Left hindlimb (tissue), 1 donor: Measurements from ENCODE around the gene CSF2RB.

Experiments
- DNase-seq: peaks from one replicate; pipeline ENCODE4 v3.0.0-alpha.2; 2018

The CSF2RB gene

GRCh38 chr22:36892292-36892691, 21.1 kb upstream of the CSF2RB start:
- DNase-seq = no peak

- DNase-seq = no peak
Observed at GRCh38 chr22:36893262-36893661, 20.2 kb upstream of the CSF2RB start.

GRCh38 chr22:36894266-36894665, 19.2 kb upstream of the CSF2RB start:
- DNase-seq = no peak

GRCh38 chr22:36897611-36898010, 15.8 kb upstream of the CSF2RB start:
- DNase-seq = no peak

GRCh38 chr22:36898690-36899089, 14.7 kb upstream of the CSF2RB start:
- DNase-seq = no peak

DNA sequence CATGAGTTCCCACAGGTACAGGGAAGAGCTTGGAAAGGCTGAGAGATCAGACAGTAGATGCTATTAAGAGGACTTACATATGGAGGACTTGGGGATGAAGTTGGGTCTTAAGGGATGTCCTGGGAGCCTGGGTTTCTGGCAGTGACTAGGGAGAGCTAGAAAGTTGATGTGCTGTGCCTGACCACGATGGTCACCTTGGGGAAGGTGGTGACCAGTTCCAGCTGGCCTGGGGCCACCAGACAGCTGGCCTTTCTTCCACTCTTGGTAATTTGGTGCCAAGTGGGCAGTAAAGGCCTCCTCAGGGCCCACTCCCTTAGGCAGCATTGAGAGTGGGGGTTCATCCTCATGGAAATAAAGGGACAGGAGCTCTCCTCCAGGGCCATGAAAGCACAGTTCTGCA, 13.9 kb upstream of the CSF2RB start:
- no peak for DNase-seq

- no peak for DNase-seq
Observed at GRCh38 chr22:36900225-36900624, 13.2 kb upstream of the CSF2RB start.

GRCh38 chr22:36900880-36901279, 12.5 kb upstream of the CSF2RB start:
- no peak for DNase-seq

DNA sequence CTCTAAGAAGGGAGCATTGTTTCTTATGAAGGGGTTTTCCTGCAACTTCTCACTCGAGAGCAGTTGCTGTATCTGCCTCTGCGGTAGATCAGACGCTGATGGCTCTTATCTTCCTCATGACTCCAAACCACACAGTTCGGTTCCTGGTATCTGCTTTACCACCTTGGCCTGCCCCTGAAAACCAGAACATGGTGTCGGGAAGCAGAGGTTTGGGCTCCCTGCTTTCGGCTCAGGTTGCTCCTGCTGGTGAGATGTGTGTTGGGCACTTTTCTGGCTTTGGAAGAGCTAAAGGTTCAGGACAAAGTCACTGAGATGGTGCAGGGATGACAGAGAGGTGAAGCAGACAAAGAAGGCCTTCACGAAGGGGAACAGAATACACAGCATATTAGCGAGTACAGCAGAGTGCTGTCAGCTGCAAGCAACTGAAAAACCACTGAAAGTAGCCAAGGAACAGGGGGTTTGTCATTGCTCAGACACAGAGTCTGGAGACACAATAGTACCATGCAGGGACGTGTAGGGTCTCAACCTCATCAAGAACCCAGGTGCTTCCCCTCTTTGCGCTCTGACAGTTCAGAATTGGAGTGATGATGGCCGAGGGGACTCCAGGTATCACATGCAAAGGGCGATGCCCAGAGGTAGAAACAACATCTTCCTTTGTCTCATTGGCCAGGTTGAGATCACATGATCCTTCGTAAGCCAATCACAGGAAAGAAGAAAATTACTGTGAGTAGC, 11.9 kb upstream of the CSF2RB start:
- DNase-seq = no peak

DNA sequence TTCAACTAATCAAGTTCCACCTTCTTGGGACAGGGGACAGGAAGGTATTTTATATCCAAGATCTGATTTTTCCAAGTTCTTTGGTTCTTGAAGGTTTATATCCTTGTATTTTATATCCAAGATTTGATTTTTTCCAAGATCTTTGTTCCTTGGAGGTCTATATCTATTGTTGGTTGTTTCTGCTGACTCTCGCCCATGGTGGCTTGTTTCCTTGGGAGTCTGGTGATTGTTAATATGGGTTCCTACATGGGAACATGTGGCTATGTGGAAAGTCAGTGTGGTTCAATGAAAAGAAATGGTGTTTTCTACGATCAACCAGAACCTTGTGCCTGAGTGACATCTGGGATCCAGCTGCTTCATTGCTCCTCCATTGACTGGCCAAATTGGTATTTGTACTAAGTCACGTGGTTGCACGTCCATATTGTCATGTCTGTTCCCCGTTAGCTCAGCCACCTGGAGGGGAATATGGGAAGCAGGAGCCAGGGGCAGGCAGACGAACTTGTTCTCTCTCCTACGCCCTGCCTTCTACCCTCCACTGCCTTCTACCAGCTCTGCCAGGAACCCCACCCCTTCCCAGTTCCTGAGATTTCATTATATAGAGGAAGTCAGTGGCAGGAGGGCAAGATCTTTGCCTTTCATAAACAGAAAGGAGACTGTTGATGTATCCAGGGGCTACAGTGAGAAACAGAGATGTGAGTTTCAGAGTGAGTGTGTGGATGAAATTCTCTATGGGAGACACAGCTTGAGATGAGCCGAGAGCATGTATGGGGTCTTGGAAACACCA, 11.1 kb upstream of the CSF2RB start:
- no peak for DNase-seq

DNA sequence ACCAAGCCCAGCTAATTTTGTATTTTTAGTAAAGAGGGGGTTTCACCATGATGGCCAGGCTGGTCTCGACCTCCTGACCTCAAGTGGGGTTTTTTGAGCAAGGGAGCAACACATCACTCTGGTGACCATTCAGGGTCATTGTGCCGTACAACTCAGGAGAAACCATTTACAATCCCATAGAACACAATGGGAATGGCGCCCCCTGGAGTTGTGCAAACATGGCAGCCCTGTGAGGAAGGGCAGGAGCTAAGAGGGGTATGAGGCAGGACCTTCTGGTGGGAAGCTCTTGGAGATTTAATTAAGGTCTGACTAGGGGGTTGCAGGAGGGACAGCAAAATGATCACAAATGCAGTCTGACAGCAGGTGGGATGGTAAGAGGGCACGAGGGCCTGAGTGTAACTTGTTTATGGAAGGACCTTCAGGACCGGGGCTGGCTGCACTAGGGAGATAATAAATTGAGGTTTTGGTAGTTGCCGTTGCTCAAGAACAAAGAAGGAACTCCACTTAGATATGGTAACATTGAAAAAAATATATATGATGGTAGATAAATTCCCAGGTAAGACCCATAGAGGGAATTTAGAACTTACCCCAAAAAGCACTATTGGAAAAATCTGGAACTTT, 9.1 kb upstream of the CSF2RB start:
- DNase-seq = no peak

- no peak for DNase-seq
Observed at GRCh38 chr22:36907253-36908195, 5.9 kb upstream of the CSF2RB start.

DNA sequence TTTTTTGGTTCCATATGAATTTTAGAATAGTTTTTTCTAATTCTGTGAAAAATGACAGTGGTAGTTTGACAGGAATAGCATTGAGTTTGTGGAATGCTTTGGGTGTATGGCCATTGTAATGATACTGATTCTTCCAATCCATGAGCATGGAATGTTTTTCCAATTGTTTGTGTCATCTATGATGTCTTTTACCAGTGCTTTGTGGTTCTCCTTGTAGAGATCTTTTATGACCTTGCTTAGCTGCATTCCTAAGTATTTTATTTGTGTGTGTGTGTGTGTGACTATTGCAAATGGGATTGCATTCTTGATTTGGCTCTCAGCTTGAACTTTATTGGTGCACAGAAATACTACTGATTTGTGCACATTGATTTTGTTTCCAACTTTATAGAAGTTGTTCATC, 3.0 kb upstream of the CSF2RB start:
- no peak for DNase-seq

DNA sequence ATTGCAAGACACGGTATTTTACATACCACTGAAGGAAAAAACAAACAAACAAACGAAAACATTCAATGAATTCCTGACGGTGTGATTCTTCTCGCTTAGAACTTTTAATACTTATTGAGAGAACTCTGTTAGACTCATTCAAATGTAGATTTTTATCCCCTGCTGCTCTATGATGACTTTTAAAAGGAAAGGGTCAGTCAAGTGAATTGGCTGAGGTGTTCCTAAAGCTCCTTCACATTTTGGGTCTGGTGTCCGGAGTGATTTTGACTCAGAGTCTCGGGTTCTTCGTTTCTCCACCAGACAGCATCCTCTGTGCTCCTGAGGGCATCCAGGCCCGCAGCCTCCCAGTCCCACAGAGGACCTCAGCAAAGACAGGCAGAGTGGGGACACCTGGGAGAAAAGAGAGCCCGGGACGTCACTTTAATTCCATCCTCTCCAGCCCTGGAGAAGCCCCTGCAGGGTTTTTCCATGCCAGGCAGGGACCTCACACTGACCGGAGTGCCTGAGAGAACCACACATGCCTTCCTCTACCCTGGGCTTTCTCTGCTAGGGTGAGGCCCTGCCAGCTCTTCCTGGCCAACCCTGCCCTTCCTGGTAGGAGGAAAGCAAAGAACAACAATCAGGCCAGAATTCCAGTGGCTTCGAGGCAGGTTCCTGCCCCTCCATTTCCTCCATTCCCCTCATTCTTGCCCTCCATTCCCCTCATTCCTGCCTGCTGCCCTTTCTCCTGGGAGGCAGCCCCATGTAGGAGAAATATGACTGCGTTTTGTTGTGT, 1.4 kb upstream of the CSF2RB start:
- DNase-seq = no peak

DNA sequence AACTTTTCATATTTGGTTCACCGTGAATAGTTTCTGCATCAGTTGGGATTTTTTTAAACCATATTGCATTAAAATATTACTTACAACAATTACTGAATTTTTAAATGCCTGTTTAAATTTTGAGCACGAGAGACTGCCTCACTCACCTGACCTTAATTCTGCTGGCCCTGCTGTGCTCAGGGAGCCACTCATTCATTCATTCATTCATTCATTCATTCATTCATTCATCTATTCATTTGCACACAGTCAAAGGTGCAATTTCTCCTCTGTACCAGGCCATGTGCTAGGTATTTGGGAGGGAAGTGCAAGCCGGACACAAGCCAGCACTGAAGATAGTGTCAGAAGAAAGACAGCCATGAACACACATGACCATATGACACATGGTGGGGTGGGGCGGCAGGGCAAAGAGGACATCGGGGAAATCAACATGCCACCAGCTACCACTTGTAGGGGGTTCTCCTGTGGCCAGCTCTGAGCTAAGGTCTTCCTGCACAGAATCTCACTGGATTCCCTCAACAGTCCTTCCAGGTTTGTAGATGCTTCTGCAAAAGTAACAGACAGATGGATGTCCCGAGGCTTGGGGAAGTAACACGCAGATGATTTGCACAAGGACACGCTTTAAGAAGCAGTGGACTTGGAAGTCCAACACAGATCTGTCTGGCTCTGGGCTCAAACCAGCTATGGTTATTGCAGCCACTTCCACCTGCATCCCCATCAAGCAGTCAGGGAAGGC, 568 bp upstream of the CSF2RB start:
- DNase-seq = no peak

DNA sequence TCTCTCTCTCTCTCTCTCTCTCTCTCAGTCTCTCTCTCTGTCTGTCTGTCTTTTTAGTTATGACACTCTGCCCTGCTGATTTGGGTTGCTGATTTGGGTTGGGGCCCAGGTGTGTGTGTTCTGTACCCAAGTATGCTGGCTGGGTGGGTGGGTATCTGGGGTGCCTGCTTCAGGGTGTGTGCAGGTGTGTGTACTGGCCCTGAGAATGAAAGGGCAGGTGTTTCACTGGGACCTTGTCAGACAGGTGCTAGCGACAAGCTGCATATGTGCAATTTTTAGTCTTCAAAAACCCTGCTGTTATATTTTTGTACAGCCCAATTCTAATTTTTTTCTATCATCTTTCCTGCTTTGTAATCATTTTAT, 943 bp downstream of the CSF2RB start:
- no peak for DNase-seq

DNA sequence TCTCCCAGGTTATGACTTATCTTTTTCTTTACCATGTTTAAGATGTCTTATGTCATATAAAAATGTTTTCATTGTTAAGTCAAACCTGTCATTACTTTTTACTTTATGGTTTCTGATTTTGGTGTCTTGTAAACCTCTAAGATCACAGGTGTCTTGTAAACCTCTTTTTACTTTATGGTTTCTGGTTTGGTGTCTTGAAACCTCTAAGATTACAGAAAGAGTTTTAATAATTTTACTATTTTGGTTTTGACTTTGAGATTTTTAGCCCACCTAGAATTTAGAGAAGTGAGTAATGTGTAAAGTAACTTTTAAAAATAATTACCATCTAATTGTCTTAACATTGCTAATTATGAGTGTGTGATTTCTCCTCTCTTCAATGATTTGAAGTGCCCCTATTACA, 2.6 kb downstream of the CSF2RB start:
- no peak for DNase-seq

- no peak for DNase-seq
Observed at GRCh38 chr22:36918586-36919284, 5.3 kb downstream of the CSF2RB start.

DNA sequence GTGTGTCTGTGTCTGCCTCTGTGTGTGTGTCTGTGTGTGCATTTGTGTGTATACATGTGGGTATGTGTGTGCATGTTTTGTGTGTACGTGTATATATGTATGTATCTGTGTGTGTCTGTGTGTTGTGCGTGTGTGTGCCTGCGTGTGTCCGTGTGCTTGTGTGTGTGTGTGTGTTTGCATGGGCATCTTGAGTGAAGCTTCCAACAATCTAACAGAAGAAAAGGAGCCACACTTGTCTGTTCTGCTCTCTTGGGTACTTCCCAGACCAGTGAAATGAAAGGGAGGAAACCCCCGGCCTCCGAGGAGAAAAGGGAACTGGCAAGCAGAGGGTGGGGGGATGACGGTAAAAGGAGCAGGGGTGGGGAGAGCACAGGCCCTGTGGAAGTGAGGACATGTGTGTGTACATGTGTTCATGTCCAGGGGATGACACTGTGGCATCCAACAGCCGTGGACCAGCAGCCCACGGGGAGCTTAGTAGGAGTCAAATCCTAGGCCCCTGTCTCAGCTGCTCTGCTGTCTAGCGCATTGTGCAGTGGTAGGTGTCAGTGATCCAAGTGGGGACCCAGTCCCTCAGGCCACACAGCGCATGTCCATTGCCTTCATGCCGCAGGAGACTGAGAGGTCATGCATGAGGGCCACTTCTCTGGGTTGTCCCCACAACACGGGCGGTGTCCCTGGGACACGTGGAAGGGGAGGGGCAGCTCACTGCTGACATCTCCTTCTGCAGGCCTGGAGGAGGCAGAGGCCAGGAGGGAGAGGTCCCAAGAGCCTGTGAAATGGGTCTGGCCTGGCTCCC, 8.1 kb downstream of the CSF2RB start:
- DNase-seq = no peak

- no peak for DNase-seq
Observed at GRCh38 chr22:36922105-36922608, 8.7 kb downstream of the CSF2RB start.
